CD4-positive, alpha-beta T cell treated with Interleukin-10 for 1 hour (primary cell): ENCODE results near the gene ADAMTS7.
"Not testable (repeated sequence)": the region's sequence is repeated elsewhere in the genome, so short reads cannot be mapped to it uniquely, and the experiment has no call there.

Experiments used
- DNase-seq: peaks from one replicate; pipeline ENCODE4 v3.0.0-alpha.2; 2020

ADAMTS7 gene

DNA sequence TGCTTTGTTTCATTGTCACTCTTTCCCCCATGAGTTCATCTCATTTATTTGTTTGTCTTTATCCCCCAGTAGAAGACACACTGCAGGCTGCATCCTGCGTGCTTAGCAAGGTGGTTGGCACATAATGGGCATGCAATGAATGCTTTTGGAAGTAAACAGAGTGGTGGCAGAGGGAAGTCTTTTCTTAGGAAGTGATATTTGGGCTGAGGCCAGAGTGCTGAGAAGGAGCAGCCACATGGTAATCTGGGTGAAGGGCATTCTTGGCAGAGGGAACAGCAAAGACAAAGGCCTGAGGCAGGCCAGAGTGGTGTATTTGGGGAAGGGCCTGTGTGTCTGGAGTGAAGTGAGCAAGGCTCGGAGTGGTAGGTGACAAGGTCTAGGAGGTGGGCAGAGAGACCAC, 17.7 kb upstream of the ADAMTS7 start:
- DNase-seq, result no peak

DNA sequence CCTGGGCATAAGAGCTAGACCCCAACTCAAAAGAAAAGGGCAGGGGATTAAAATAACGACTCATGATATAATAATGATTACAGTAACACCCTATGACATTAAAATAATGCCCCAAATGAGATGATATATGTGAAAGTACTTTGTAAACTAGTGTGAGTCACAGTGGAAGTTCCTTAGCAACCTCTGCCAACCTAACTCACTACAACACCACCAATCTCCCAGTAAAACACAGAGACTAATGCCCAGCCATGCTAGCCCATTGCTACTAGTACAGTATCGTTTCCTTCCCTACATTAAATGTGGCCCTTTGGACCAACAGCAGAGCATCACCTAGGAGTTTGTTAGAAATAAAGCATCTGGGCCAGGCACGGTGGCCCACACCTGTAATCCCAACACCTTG, 11.2 kb upstream of the ADAMTS7 start:
- DNase-seq, result no peak

DNA sequence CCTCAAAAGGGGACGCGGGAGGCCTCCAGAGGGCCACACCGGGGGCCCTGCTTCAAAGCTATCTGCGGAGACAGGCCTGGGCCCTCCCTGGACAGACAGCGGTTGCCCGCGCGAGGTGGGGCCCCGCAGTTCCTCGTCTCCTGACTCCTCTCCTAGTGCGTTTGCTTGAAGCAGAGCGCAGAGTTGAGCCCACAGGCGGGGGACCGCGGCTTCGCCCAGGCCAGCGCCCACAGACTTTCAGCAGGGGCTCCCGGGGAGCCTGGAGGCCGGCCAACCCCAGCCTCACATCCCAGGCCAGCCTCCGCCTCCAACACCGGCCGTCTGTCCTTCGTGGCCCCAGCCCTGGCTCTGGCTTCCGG, 540 bp upstream of the ADAMTS7 start:
- DNase-seq, result no peak

DNA sequence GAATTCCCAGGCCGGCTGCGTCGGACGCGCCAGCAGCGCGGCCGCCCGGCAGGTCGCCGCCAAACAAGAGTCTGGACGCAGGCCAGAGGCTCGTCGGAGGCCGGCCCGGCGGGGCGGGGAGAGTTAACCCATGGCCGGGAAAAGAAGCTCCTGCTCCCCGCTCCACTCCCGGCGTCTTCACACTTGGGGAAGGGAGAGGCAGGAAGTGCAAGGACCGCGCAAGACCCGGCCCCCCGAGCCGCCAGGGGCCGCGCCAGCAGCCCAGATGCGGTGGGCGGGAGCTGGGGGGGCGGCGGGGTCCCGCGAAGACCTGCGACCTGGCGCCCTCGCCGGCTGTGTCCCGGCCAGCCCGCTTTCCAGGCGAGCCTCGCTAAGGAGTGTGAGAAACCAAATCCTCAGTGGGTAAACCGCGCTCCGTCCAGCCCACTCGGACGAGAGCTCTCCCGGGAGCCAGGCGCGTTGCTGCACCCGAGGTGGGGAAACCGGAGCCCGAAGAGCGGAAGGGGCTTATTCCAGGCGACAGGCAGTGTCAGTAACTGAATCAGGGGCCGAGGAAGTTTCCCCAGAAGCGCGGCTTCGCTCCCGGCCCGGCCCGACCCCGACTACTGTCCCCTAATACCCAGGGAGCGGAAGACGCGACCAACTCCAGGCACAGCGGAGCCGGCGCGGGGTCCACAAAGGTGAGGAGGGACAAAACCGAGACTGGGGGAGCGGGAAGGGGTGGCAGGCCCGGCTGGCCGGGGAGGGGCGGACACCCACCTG, 721 bp downstream of the ADAMTS7 start:
- DNase-seq, result no peak

DNA sequence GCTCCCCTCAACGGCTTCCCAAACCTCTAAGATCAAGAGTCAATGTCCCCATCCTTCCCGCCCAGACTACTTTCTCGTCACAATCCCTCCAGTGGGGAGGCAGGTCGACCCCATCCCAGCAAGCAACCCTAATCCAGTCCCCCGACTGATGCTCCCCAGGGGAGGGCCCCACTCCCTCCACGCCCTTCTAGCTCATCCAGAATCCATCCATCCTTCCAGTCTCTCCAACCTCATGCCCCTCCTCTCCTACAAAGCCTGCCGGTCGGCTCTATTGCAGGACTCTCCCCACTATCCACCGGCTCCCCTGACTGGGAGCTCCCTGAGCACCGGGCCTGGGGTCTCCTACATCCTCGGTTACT, 1.3 kb downstream of the ADAMTS7 start:
- DNase-seq, result no peak

DNA sequence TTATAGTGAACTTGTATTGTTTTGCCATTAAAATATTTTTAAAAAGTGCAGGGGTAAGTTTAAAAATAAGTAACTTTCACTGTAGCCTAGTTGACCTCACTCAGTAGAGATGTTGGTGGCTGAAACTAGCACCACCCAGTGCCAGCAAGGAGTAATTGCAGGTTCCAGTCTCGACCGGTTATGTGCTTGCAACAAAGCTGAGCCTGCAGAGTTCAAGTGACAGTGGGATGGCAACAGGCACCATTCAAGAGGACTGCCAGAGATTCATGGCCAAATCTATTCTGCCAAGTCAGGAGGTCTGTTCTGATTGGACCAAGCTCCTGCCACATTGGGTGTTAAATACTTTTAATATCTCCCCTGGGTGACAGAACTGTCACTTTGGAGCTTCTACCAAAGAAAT, 2.7 kb downstream of the ADAMTS7 start:
- peak; percentile 15 for DNase-seq

DNA sequence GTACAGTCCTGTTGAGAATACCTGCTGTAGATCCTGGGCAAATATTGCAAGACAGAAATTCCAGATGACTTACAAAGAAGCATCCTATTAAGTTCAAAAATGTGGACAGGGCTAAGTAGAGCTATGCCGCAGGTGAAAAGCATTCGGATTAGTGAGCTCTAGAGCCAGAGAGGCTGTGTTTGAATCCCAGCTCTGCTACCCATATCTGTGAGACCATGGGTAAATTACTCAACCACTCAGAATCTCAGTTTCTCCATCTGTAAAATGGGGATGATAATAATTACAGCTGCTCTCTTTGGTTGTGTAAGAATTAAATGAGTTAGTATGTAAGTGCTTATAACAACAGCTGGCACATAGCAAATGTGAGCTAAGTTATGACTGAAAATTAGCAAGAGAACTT, 3.9 kb downstream of the ADAMTS7 start:
- no peak for DNase-seq

DNA sequence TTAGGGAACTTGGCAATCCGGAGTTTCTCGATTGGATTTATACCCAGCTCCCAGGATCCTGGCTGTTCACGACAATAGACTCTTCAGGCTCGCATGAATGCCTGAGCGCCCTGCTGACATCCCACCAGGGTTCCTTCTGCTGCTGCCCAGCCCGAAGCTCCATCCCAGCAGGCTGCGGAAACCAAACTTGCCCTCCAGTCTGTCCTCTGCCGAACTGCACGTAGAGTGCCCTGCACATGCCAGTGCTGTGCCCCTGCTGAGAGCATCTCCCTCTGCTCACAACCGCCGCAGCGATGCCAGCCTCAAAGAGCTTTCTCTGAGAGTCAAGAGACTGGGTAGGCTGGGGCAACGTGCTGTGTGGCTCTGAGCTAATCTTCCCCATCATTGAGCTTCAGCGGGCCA, 6.9 kb downstream of the ADAMTS7 start:
- DNase-seq, result no peak

DNA sequence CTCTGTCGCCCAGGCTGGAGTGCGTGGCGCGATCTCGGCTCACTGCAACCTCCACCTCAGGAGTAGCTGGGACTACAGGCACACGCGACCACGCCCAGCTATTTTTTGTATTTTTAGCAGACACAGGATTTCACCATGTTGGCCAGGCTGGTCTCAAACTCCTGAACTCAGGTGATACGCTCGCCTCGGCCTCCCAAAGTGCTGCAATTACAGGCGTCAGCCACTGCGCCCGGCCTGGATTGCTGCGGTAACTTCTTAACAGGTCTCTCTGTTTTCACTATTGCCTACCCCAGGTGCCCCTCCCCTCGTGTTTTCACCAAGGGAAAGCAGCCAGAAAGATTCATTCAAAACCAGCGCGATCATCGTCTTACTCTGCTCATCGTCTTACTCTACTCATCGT, 10.5 kb downstream of the ADAMTS7 start:
- DNase-seq, result no peak

DNA sequence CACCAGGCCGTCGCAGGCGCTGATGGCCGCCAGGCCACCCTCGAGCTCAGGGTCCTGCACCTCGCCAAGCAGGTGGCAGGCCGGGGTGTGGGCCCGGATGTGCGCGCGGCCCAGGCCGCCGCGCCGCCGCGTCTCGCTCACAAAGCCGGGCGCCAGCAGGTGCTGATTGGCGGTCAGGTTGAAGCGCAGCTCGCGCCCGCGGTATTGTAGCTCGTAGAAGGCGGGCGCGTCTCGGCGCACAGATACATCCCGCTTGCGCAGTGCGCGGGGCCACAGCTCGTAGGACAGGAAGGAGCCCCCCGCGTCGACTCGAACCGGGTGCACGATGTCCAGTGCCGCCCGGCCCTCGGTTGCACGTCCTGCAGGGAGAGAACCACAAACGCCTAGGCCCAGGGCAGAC, 11.1 kb downstream of the ADAMTS7 start:
- no peak for DNase-seq

DNA sequence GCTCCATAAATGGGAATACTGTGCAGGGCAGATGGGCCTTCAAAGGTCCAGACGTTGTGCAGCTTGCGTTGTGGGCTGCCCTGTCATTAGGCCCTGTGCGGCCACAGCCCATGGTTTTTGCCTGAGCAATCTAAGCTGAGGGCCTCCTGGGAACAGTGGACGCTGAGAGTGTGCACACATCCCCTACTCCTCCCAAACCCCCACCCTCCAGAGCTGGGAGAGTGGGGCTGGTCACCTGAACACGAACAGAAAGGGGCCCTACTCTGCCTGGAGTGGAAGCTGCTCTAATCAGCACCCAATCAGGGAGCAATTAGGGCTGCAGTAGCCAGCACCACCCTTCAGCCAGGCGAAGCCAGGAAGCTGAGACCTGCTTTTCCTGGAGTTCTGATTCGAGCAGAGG, 12.2 kb downstream of the ADAMTS7 start:
- not testable (repeated sequence) for DNase-seq

DNA sequence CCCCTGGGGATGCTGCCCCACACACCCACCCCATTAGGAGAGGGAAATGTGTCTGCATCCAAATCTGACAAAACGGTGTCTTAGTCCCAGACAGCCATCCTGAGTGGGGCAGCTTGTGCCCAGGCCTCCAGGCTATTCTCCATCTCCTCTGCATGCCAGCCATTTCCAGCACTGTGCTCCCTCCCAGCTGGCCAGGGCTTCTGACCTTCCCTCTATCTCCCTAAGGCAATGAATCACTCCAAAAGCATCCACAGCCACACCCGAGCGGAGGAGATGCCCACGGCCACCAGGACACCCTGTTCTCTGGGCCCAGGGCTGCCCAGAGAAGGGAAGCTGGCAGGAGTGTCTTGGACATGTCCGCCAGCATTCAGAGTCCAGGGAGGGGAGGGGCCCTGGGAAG, 12.9 kb downstream of the ADAMTS7 start:
- not testable (repeated sequence) for DNase-seq

DNA sequence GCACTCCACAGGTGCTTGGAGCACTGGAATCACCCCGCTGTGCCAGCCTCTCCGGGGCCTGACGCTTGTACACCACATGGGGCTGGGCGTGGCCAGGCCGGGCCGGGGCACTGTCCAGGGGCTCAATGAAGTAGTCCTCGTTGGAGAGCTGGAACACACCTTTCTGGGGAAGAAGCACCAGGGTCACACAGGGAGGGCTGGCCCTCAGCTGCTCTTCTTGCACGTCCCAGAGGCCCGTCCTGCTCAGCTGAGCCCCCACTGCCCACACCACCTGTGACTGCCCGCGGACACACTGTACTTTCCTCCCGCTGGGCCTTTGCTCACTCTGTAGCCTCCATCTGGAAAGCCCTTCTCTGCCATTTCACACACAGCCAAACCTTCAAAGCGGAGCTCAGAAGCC, 13.3 kb downstream of the ADAMTS7 start:
- DNase-seq, result no peak

DNA sequence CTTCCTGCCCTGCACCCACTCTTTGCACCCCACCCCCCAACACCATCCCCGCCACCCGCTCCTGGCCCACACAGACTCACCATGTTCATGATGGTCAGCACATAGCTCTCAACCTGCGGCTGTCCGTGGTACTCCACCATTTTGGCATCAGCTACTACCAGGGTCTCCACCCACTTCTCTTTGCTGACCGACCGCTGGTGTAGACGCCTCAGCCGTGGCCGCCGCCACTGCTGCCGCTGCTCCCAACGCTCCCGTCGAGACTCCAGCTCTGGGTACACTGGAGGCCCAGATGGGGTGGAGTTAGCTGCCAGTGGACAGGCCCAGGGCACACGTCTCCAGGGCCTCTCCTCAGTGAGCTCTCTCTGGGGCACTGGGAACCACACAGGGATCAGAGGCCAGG, 14.8 kb downstream of the ADAMTS7 start:
- no peak for DNase-seq

DNA sequence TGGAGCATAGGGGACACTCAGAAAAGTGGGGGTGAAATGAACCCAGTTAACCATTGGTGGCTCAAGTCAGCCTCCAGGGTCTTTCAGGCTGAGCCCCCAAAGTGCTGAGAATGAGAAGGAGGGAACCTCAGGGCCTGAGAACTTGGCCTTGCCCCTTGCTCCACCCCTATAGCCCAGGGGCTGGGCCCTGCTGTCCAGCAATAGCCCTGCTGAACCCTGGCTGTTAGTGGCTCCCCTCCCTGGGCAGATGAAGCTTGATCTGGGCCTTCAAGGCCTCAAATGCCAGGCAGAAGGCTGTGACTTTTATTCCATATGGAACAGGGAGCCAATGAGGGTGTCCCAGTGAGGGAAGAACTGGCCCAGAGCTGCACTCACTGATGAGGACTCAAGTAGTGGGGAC, 16.2 kb downstream of the ADAMTS7 start:
- no peak for DNase-seq

DNA sequence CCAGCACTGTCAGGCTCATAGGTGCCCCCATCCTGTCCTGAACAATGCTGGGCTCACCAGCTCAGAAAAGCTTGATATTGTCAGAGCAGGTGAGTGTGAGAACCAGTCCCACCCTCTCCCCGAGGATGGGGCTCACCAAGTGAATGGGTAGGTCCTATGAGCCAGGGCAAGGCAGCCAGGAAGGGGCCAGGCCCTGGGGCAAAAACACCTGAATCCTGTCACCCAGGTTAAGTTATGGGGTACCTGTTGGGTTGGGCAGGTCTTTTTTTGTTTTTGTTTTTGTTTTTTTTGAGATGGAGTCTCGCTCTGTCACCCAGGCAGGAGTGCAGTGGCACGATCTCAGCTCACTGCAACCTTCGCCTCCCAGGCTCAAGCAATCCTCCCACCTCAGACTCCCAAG, 16.8 kb downstream of the ADAMTS7 start:
- DNase-seq, result not testable (repeated sequence)

DNA sequence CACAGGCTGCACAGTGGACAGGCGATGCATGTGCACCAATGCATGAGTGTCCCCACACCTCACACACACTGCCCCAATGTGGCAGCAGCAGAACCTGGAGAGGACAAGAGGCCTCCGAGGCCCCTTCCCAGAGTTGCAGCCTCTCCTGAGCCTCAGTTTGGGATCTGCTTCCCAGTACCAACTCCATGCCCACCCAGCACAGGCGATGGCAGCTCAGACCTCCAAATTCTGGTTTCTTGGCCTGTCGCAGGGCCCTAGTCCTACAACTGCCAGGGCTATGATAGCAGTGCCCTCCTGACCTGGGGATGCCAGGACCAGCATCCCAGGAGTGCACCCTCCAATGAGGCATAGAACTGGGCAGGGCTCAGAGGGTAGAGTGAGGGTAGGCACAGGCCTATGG, 19.9 kb downstream of the ADAMTS7 start:
- DNase-seq, result no peak

DNA sequence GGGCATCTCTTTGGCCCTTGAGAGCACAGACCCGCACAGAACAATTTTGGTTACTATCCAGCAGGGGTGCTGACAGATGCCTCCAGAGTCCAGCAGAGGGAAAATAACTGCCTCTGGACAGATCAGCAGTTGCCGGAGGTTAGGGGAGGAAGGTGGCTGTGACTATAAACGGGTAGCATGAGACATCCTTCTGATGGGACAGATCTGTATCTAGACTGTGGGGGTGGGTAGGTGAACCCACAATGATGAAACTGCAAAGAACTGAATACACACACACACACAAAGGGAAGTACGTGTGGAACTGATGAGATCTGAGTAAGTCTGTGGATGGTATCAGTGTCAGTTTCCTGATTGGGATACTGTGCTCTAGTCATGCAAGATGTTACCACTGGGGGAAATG, 21.2 kb downstream of the ADAMTS7 start:
- DNase-seq, result no peak

DNA sequence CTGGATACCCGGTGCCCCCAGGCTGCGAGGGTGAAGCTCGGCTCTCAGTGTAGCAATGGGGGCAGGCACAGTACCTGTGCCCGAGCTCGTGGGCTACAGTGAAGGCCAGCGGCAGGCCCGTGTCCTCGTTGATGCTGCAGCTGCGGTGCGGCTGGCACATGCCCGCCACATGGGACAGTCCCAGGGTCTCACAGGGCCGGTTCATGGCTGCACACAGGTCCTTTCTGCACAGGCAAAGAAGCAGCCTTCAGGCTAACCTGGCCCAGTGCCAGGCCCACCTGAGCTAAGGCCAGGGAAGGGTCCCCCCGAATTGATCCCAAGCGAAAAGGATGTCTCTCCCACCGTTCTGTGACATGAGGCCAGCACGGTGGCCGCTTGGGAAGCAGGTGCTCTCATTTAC, 21.6 kb downstream of the ADAMTS7 start:
- no peak for DNase-seq

DNA sequence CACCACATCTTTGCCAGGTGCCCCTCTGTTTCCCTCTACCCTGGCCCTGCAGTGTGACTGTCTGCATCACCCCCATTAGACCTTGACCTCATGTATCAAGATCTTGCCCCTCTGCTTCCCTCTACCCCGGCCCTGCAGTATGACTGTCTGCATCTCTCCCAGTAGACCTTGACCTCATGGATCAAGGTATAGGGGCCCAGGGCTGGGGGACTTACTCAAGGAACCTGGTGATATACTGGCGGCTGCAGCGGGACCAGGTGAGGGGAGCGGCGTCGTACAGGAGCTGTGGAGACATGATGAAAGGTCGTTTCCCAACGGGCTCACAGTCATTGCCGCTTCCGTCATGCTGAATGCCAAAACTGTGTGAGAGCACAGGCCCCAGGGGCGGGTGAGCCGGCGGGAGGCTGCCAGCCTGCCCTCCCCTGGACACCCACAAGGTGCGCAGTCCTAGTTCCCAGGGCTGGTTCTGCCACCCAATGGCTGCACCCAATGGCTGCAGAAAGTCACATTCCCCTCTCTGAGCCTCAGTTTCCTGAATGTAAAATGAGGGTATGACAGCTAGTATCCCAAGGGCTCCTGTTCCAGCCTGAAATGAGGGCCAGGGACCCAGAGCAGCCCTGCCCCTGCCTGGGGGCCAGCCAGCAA, 23.1 kb downstream of the ADAMTS7 start:
- DNase-seq, result no peak

DNA sequence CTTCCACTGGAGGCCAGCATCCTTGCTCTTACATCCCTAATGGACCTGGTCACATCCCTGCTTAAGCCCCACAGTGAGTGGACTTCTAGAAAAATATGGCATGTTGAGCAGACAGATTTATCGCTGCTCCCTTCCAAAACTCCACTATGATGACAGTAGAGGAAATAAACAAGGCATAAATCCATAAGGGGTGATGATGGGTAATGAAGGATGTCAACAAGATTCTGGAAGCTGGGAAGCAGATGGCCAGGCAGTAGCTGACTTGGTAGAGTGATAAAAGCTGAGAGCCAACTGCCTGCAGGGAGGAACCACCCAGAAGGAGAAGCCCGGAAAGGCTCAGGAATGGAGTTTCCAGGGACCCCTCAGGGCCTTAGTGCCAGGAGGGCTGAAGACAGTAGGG, 28.9 kb downstream of the ADAMTS7 start:
- DNase-seq, result not testable (repeated sequence)

DNA sequence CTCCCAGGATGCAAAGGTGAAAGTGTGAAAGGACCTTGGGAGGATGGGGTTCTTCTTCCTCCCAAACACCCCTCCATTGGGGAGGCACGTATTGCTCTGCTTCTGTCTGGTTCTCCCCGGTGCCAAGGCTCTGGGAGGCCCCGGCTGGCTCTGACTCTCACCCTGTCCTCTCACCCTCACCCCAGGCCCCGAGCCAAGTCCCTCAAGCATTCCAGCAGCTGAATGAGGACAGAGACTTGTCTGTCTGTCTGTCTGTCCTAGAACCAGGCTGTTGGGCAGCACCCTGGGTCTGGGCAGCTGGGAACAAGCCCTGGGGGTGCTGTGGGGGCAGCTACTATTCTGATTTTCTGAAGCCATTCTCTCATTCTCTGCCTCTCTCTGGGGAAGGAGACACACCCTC, 29.9 kb downstream of the ADAMTS7 start:
- not testable (repeated sequence) for DNase-seq

DNA sequence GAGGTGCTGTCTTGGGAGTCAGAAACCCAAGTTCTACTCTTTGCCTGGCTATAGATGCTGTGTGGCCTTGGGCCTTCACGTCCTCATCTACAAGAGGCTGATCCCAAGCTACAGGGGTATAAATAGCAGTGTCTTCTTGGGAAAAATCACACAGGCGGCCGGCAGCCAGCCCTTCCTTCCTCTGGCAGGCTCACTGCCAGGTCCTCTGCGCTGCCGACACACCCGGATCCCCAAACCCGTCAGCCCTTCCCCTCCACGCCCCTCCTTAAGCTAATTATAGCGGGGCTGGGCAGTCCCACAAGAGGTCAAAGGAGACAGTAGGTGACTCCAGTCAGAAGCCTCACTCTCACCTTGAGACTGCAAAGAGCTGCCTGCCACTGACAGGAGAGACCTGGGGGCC, 31.3 kb downstream of the ADAMTS7 start:
- DNase-seq, result not testable (repeated sequence)

DNA sequence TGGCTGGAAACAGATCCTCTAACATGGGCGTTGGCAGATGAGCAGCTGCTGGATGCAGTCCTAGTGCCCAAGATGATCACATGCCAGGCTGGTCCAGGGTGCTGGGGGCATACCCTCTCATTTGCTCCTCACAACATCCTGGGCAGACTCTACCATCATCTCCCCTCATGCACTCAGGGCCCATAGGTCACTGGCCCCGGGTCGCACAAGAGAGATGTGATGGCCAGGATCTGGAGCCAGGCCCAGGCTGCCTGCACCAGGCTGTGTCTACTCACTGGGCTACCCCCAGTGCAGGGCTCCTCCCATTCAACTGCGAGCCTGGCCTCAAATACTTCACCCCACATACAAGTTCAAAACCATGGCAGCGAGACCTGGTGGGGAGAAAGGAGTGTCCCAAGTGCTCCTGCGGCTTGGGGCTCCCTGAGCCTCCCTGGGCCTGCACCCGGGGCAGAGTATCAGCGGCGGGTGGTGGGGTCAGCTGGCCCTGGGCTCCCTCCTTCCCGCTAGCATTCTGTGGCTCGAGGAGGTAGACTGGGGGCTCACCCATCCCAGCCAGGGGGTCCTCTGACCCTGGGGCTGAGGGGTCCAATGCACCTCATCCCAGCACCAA, 32.0 kb downstream of the ADAMTS7 start:
- not testable (repeated sequence) for DNase-seq

DNA sequence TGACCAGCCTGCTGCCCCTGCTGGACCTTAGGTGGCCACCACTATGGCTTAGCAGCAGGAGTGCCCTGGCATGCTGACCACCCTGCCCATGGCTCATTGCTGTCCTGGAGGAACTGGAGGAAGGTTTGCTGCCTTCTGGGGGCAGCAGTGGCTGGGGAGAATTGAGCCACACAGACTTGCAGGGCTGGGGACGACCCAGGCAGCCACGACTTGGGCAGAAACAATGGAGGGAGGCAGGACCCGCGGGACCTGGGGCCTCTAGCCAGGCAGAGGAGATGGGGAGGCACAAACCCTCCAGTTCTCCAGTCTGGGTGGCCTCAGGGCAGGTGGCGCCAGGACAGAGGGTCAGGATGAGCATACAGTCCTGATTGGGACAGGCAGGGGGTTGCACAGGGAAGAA, 32.8 kb downstream of the ADAMTS7 start:
- DNase-seq, result no peak
